CD4-positive, alpha-beta T cell treated with Interleukin-4 for 4 hours (primary cell): ENCODE measurements around the gene CHPF2.
A peak's percentile ranks its signal among the peaks of the same experiment; 100 is the strongest.

Experiments used
- DNase-seq: peaks from one replicate; pipeline ENCODE4 v3.0.0-alpha.2; 2020

CHPF2 gene

GRCh38 chr7:151206914-151207313 is 25.4 kb upstream of the CHPF2 start:
- peak; percentile 45 for DNase-seq

GRCh38 chr7:151207315-151207714 is 25.0 kb upstream of the CHPF2 start:
- no peak for DNase-seq

- DNase-seq: no peak
Measured at GRCh38 chr7:151207804-151208203, 24.5 kb upstream of the CHPF2 start.

- DNase-seq: no peak
Measured at GRCh38 chr7:151208253-151208862, 23.9 kb upstream of the CHPF2 start.

- DNase-seq: no peak
Measured at GRCh38 chr7:151209588-151209987, 22.7 kb upstream of the CHPF2 start.

- DNase-seq: no peak
Measured at GRCh38 chr7:151210087-151210854, 22.0 kb upstream of the CHPF2 start, which contains the start of gene H2BK1. Gene H2BK1 (minus strand): TSS chr7:151210488. CDS start chr7:151210318, 170 bp downstream.

GRCh38 chr7:151211155-151211772 is 21.0 kb upstream of the CHPF2 start:
- DNase-seq: no peak

GRCh38 chr7:151212626-151213025 is 19.7 kb upstream of the CHPF2 start:
- DNase-seq: no peak

- no peak for DNase-seq
Measured at GRCh38 chr7:151213826-151214225, 18.5 kb upstream of the CHPF2 start.

- DNase-seq: no peak
Measured at GRCh38 chr7:151215396-151215795, 16.9 kb upstream of the CHPF2 start.

- no peak for DNase-seq
Measured at GRCh38 chr7:151218170-151218569, 14.1 kb upstream of the CHPF2 start.

GRCh38 chr7:151223728-151224127 is 8.6 kb upstream of the CHPF2 start:
- no peak for DNase-seq

GRCh38 chr7:151225948-151226510 is 6.3 kb upstream of the CHPF2 start:
- DNase-seq: no peak

- no peak for DNase-seq
Measured at GRCh38 chr7:151226560-151226874, 5.8 kb upstream of the CHPF2 start.

GRCh38 chr7:151226875-151227782 is 5.2 kb upstream of the CHPF2 start, which contains the start of gene ABCF2:
Gene ABCF2 (minus strand): TSS chr7:151227205. CDS start chr7:151226458, 747 bp downstream.
- DNase-seq: peak; percentile 97

- no peak for DNase-seq
Measured at GRCh38 chr7:151228024-151228866, 4.0 kb upstream of the CHPF2 start.

- no peak for DNase-seq
Measured at GRCh38 chr7:151229249-151229648, 3.0 kb upstream of the CHPF2 start.

GRCh38 chr7:151231080-151231479 is 1.2 kb upstream of the CHPF2 start:
- DNase-seq: no peak

- DNase-seq: peak; percentile 68
Measured at GRCh38 chr7:151232917-151233701, 826 bp downstream of the CHPF2 start.

GRCh38 chr7:151233804-151234203 is 1.5 kb downstream of the CHPF2 start:
- DNase-seq: no peak
